H1 (cell line): ENCODE measurements around the gene UVSSA. TPM values are rescaled to one million over a fixed set of nuclear protein-coding genes. Genes with fewer than 3 reads are reported as not detected.

Experiments
- CTCF ChIA-PET: fragments of 300-600 bp; sonication (Branson Sonifier 250); formaldehyde crosslinking; loops from one replicate; lab custom pipeline; 2021; ENCODE audit not compliant: partially characterized antibody; lab: Charles Lee
- POLR2A ChIA-PET: fragments of 300-600 bp; sonication (Branson Sonifier 250); formaldehyde crosslinking; loops from one replicate; lab custom pipeline; 2021; ENCODE audit warnings: inconsistent platforms; ENCODE audit not compliant: partially characterized antibody; lab: Charles Lee
- DNase-seq, 2 experiments: peaks; one replicate each; pipeline versions ENCODE4 v3.0.0 to v3.0.0-alpha.2; 2010 to 2022; ENCODE audit warnings: low spot score in 2 of 2, low read depth in 1 of 2, mixed read lengths in 1 of 2
- FAIRE-seq: peaks from 2 replicates; lab custom pipeline; 2011; peaks lifted over from hg19 to GRCh38; lab: Jason Lieb, UNC
- H2AFZ ChIP-seq: 2 replicates; pipeline ENCODE4 v1.8.1; 2012; ENCODE audit warnings: low read length, inconsistent platforms
- H2AK5ac ChIP-seq: 2 replicates; pipeline ENCODE4 v1.6.1; 2013; ENCODE audit warnings: low read depth, low read length
- H2BK120ac ChIP-seq: replicated peaks from 2 replicates; pipeline ENCODE3; 2013; ENCODE audit warnings: low read depth, low read length, inconsistent platforms
- H2BK12ac ChIP-seq: 2 replicates; pipeline ENCODE4 v1.6.1; 2013; ENCODE audit warnings: low read depth, low read length
- H2BK15ac ChIP-seq: 2 replicates; pipeline ENCODE4 v1.6.1; 2013; ENCODE audit warnings: low read length
- H2BK20ac ChIP-seq: 2 replicates; pipeline ENCODE4 v1.6.1; 2013; ENCODE audit warnings: low read length
- H2BK5ac ChIP-seq: 2 replicates; pipeline ENCODE4 v1.6.1; 2013; ENCODE audit warnings: low read depth, low read length
- H3K14ac ChIP-seq: 2 replicates; pipeline ENCODE4 v1.6.1; 2013; ENCODE audit warnings: inconsistent platforms; ENCODE audit not compliant: insufficient read length
- H3K18ac ChIP-seq: 2 replicates; pipeline ENCODE4 v1.6.1; 2013; ENCODE audit warnings: low read length; ENCODE audit errors: extremely low read depth
- H3K23ac ChIP-seq: 2 replicates; pipeline ENCODE4 v1.6.1; 2013; ENCODE audit warnings: inconsistent platforms; ENCODE audit not compliant: insufficient read length
- H3K23me2 ChIP-seq: 2 replicates; pipeline ENCODE4 v1.6.1; 2013; ENCODE audit warnings: low read depth, low read length
- H3K27ac ChIP-seq: 2 replicates; pipeline ENCODE4 v1.6.1; 2011; ENCODE audit warnings: low read depth, low read length, inconsistent platforms
- H3K27me3 ChIP-seq, 4 experiments: replicated peaks in 1 of 4; 1 replicate in 1 of 4; 2 replicates in 3 of 4; pipeline versions ENCODE4 v1.6.1 to v1.8.1; 2011 to 2013; ENCODE audit warnings: low read length in 3 of 4, mild to moderate bottlenecking in 3 of 4, inconsistent platforms in 2 of 4, mixed read lengths in 2 of 4, moderate library complexity in 1 of 4; ENCODE audit not compliant: control insufficient read depth in 3 of 4, insufficient read depth in 3 of 4; ENCODE audit errors: extremely low read depth in 1 of 4
- H3K36me3 ChIP-seq, 4 experiments: 2 replicates each; pipeline versions ENCODE4 v1.6.1 to v1.8.1; 2011 to 2013; ENCODE audit warnings: mild to moderate bottlenecking in 4 of 4, low read length in 3 of 4, moderate library complexity in 2 of 4, control low read depth in 1 of 4, inconsistent platforms in 1 of 4; ENCODE audit not compliant: insufficient read depth in 4 of 4, control insufficient read depth in 2 of 4
- H3K4ac ChIP-seq: replicated peaks from 2 replicates; pipeline ENCODE3; 2013; ENCODE audit warnings: low read length, low read depth, mixed read lengths, inconsistent platforms; ENCODE audit not compliant: insufficient read length
- H3K4me1 ChIP-seq, 4 experiments: replicated peaks in 1 of 4; 1 replicate in 1 of 4; 2 replicates in 3 of 4; pipeline versions ENCODE4 v1.6.1 to v1.8.1; 2011 to 2013; ENCODE audit warnings: low read length in 3 of 4, inconsistent platforms in 2 of 4, mixed read lengths in 1 of 4; ENCODE audit not compliant: insufficient read depth in 4 of 4, control insufficient read depth in 3 of 4
- H3K4me2 ChIP-seq, 2 experiments: 2 replicates each; pipeline versions ENCODE4 v1.6.1 to v1.8.1; 2011 to 2013; ENCODE audit warnings: low read depth in 2 of 2, low read length in 2 of 2, control low read depth in 1 of 2, inconsistent platforms in 1 of 2, mild to moderate bottlenecking in 1 of 2; ENCODE audit not compliant: insufficient read depth in 1 of 2
- H3K4me3 ChIP-seq, 4 experiments: fragments of 200-600, 300-600 bp in 1 of 4; sonication (generic), shearing (Covaris generic), sonication (Bioruptor Twin) in 1 of 4; 2 replicates each; pipeline versions ENCODE4 v1.5.1 to v1.8.1; 2011 to 2016; ENCODE audit warnings: low read length in 4 of 4, low read depth in 3 of 4, control low read depth in 2 of 4, inconsistent platforms in 2 of 4, mild to moderate bottlenecking in 2 of 4, mixed read lengths in 1 of 4, moderate library complexity in 1 of 4; ENCODE audit not compliant: insufficient read depth in 2 of 4; ENCODE audit errors: extremely low read depth in 1 of 4
- H3K56ac ChIP-seq: replicated peaks from 2 replicates; pipeline ENCODE3; 2013; ENCODE audit warnings: low read depth, mild to moderate bottlenecking, mixed read lengths, low read length, inconsistent platforms; ENCODE audit not compliant: insufficient read length
- H3K79me1 ChIP-seq: 2 replicates; pipeline ENCODE4 v1.6.1; 2013; ENCODE audit warnings: low read depth, low read length, control low read depth
- H3K79me2 ChIP-seq, 2 experiments: 2 replicates each; pipeline versions ENCODE4 v1.6.1 to v1.8.1; 2012 to 2013; ENCODE audit warnings: low read length in 2 of 2, mild to moderate bottlenecking in 2 of 2, inconsistent platforms in 1 of 2; ENCODE audit not compliant: insufficient read depth in 2 of 2, control insufficient read depth in 1 of 2
- H3K9ac ChIP-seq, 4 experiments: replicated peaks in 1 of 4; 1 replicate in 1 of 4; 2 replicates in 3 of 4; pipeline versions ENCODE4 v1.6.1 to v1.8.1; 2011 to 2013; ENCODE audit warnings: low read depth in 3 of 4, low read length in 3 of 4, control low read depth in 2 of 4, mild to moderate bottlenecking in 2 of 4, moderate library complexity in 2 of 4, inconsistent platforms in 1 of 4; ENCODE audit errors: extremely low read depth in 1 of 4
- H3K9me3 ChIP-seq, 2 experiments: 2 replicates each; pipeline versions ENCODE4 v1.6.1 to v1.8.1; 2012 to 2013; ENCODE audit warnings: mild to moderate bottlenecking in 2 of 2, moderate library complexity in 2 of 2, control low read depth in 1 of 2, inconsistent platforms in 1 of 2, low read depth in 1 of 2, low read length in 1 of 2, mixed read lengths in 1 of 2; ENCODE audit not compliant: insufficient read depth in 2 of 2
- H4K20me1 ChIP-seq, 2 experiments: replicated peaks in 1 of 2; 2 replicates each; pipeline versions ENCODE3 to v1.8.1; 2011 to 2013; ENCODE audit warnings: inconsistent platforms in 2 of 2, low read length in 2 of 2, mild to moderate bottlenecking in 1 of 2; ENCODE audit not compliant: insufficient read depth in 2 of 2, control insufficient read depth in 1 of 2
- H4K5ac ChIP-seq: 2 replicates; pipeline ENCODE4 v1.6.1; 2013; ENCODE audit warnings: low read length, low read depth, mixed read lengths, inconsistent platforms; ENCODE audit not compliant: insufficient read length
- H4K8ac ChIP-seq: 2 replicates; pipeline ENCODE4 v1.8.0; 2013; ENCODE audit warnings: mild to moderate bottlenecking, moderate library complexity, low read length, inconsistent platforms; ENCODE audit not compliant: insufficient read depth; ENCODE audit errors: extremely low read depth
- H4K91ac ChIP-seq: replicated peaks from 2 replicates; pipeline ENCODE3; 2013; ENCODE audit warnings: low read length, mixed read lengths, inconsistent platforms; ENCODE audit not compliant: insufficient read length
- BACH1 ChIP-seq: IDR thresholded peaks from 2 replicates; pipeline ENCODE4 v1.6.1; 2012; ENCODE audit warnings: low read length, improper control_type of control experiment
- BCL11A ChIP-seq, 2 experiments: IDR thresholded peaks; one replicate each; pipeline ENCODE4 v1.6.1; 2011; ENCODE audit warnings: low read depth in 2 of 2, low read length in 2 of 2, mild to moderate bottlenecking in 2 of 2
- CEBPB ChIP-seq: IDR thresholded peaks from 2 replicates; pipeline ENCODE4 v1.6.1; 2012; ENCODE audit warnings: low read depth, low read length
- EGR1 ChIP-seq: IDR thresholded peaks from 2 replicates; pipeline ENCODE4 v1.6.1; 2011; ENCODE audit warnings: low read depth, low read length, borderline replicate concordance
- HDAC2 ChIP-seq, 2 experiments: fragments of 300-600 bp in 1 of 2; sonication (generic) in 1 of 2; IDR thresholded peaks; 2 replicates each; pipeline ENCODE4 v1.6.1; 2011 to 2012; ENCODE audit warnings: low read depth in 2 of 2, low read length in 2 of 2, mild to moderate bottlenecking in 2 of 2, moderate library complexity in 2 of 2, borderline replicate concordance in 1 of 2, inconsistent platforms in 1 of 2
- KDM5A ChIP-seq: fragments of 200-600 bp; IDR thresholded peaks from 2 replicates; pipeline ENCODE4 v1.7.1; 2012; ENCODE audit warnings: mild to moderate bottlenecking, low read length, inconsistent platforms, mixed read lengths
- POLR2AphosphoS5 ChIP-seq: IDR thresholded peaks from 2 replicates; pipeline ENCODE4 v1.6.1; 2011; ENCODE audit warnings: low read depth, low read length
- TEAD4 ChIP-seq: IDR thresholded peaks from 2 replicates; pipeline ENCODE4 v1.6.1; 2012; ENCODE audit warnings: low read depth, low read length, inconsistent platforms, mixed read lengths
- WGBS, 2 experiments: shearing (Covaris generic) in 1 of 2; methylation state at CpG; one replicate each; pipeline versions ENCODE4 v1.1.6 to v1.1.7; 2013 to 2015; ENCODE audit warnings: low lambda C conversion rate in 2 of 2, mixed read lengths in 2 of 2, inconsistent platforms in 1 of 2, low coverage in 1 of 2, missing lambda C conversion rate in 1 of 2; ENCODE audit not compliant: insufficient replicate concordance in 2 of 2, insufficient coverage in 1 of 2, insufficient read length in 1 of 2; ENCODE audit errors: extremely low coverage in 1 of 2, missing lambda C conversion rate in 1 of 2; 5-methylcytosine and 5-hydroxymethylcytosine counted together
- polyA plus RNA-seq, 7 experiments: library from polyadenylated mRNA; depleted of rRNA in 3 of 7; stranded (reverse) in 5 of 7; unstranded in 2 of 7; fragments of >200 nt in 5 of 7; fragments of 200-250 nt in 2 of 7; gene quantifications; 1 replicate in 5 of 7; 2 replicates in 1 of 7; 4 replicates in 1 of 7; pipeline versions ENCODE4 v1.2.1 to v1.2.3, GENCODE V29; 2011 to 2013; ENCODE audit warnings: missing spikeins in 2 of 7, mixed read lengths in 2 of 7
- total RNA-seq: library from RNA; stranded (reverse); fragmentation: NEBNext Ultra II Directional; extraction: Animal tissue kit (Norgen Biotek cat#: 25700); gene quantifications from 2 replicates; pipeline ENCODE4 v1.2.1, GENCODE V29; 2021

The UVSSA gene
- total and polyA plus RNA-seq, 2 of the 8 experiments (the other 6 are each of a cell fraction or from before 2014, with no cell fraction given): 14.5 to 19.4 TPM

DNA sequence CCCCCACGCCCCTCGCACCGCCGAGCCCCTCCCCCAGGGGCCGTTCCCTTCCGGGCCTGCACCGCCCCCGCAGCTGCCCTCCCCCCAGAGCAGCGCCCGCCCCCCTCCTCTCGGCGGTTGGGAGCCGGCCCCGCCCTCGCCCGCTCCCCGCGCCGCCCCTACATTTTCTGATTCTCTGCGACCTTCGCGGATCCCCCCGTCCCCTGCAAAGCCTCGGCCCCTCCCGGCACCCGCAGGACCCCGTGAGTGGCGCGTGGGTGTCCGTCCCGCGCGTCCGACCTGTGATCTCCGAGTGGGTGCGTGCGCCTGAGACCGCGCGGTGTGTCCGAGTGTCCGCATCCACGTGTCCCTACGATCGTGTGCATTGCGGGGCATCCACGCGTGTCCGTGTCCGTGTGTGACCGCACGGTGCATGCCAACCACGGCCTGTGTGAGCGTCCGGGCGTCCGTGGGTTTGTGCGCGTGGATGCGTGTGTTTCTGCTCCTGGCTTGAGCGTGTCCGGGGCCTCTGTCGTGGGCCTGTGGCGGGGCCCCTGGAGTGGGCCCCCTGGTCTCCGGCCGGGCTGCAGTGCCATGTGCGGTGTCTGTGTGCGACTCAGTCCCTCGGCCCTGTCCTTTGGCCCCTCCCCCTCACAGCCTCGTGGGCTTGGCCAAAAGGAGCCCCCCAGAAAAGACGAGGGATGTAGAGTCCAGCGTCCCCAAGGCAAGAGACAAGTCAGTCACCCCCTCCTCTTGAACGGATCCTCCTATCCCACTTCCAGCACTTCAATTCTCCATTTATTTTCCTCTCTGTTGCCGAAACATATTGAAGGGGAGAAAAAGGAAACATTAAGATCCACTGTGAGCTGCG, 68.0 kb downstream of the UVSSA start:
- Histone ChIP-seq H2BK5ac (peak overlapping the region; percentile 48; the same call in 1 of the 2 replicates), H3K79me2 (no peaks in the 10 kb centered on the region), H3K14ac (no peak overlapping the region), H3K23ac (no peak overlapping the region), H2BK120ac (no peak overlapping the region), H3K27me3 (peaks cover 0 to 40% (median 36%) of the 10 kb centered on the region in 4 experiments; a peak in 6 of 7 replicates), H3K18ac (peak overlapping the region; percentile 25; the same call in 1 of the 2 replicates), H2AFZ (no peak overlapping the region), H3K56ac (no peak overlapping the region), H4K5ac (peak overlapping the region; percentile 33), H4K20me1 (peaks cover 7 to 19% of the 10 kb centered on the region in 2 experiments), H3K4ac (peak overlapping the region; percentile 78), H3K4me2 (peak overlapping the region; percentile 8 to 44; a peak in 2 of 4 replicates), H4K91ac (peak overlapping the region; percentile 93), H4K8ac (peak overlapping the region; percentile 51; the same call in 1 of the 2 replicates), H3K9me3 (no peaks in the 10 kb centered on the region), H3K36me3 (no peaks in the 10 kb centered on the region), H3K23me2 (no peaks in the 10 kb centered on the region; the same call in 1 of the 2 replicates), H2BK20ac (no peak overlapping the region)
- no peak for FAIRE-seq
- CTCF ChIA-PET: interaction anchor here (2.8 kb wide), 1 partner anchor 13 kb away, joined by 7 read pairs; no protein-coding TSS in a partner anchor
- TF ChIP-seq BCL11A (IDR thresholded peaks at IDR 0.05; ENCODE audit: low read depth in 2 of 2, low read length in 2 of 2) (no peak), HDAC2 (IDR thresholded peaks at IDR 0.05; ENCODE audit: borderline replicate concordance in 1 of 2, low read depth in 2 of 2, low read length in 2 of 2) (0 out of 4 replicates have a peak, but pooled peaks of 1 of the 2 experiments have one; percentile 68), EGR1 (0 out of 2 replicates have a peak, but pooled peaks have one; percentile 27), KDM5A (no peak), TEAD4 (no peak), BACH1 (peak; percentile 82), CEBPB (no peak), POLR2AphosphoS5 (no peak)
- TF ChIP-seq, all 59 proteins: peak for 3
- H2BK12ac ChIP-seq: peak overlapping the region; percentile 96; the same call in 1 of the 2 replicates
- H3K4me3 ChIP-seq: peak overlapping the region in 1 of 4 experiments; percentile 51; a peak in 3 of 8 replicates
- H3K9ac ChIP-seq: no peak overlapping the region
- H3K27ac ChIP-seq: no peak overlapping the region
- H2AK5ac ChIP-seq: no peak overlapping the region
- H3K4me1 ChIP-seq: peaks cover 0 to 10% (median 2%) of the 10 kb centered on the region in 4 experiments; a peak in 4 of 7 replicates
- H3K79me1 ChIP-seq: no peaks in the 10 kb centered on the region
- WGBS, 2 experiments: 69% methylated on average over 43 of the region's 75 CpGs; no CpG with 5 or more reads in 1 of the 2 experiments
- POLR2A ChIA-PET: no interaction called here
- peak in 1 of 2 experiments; percentile 60 for DNase-seq
- H2BK15ac ChIP-seq: peak overlapping the region; percentile 48; the same call in 1 of the 2 replicates
